Renal pelvis (tissue), 4 donors: ENCODE data around the gene BPGM. TPM values are rescaled to one million over a fixed set of nuclear protein-coding genes. Genes with fewer than 3 reads are reported as not detected.
A peak's percentile ranks its signal among the peaks of the same experiment; 100 is the strongest.

Experiments
- DNase-seq: peaks from one replicate; pipeline ENCODE4 v3.0.0-alpha.2; 2013
- polyA plus RNA-seq, 3 donors: library from polyadenylated mRNA; unstranded; fragments of 120-200 nt; gene quantifications; one replicate each; pipeline ENCODE4 v1.2.1, GENCODE V29; 2013; ENCODE audit not compliant: insufficient read length in 3 of 3

Gene BPGM
- polyA plus RNA-seq, 3 donors, result 38.6 to 43.0 (median 39.7) TPM

DNA sequence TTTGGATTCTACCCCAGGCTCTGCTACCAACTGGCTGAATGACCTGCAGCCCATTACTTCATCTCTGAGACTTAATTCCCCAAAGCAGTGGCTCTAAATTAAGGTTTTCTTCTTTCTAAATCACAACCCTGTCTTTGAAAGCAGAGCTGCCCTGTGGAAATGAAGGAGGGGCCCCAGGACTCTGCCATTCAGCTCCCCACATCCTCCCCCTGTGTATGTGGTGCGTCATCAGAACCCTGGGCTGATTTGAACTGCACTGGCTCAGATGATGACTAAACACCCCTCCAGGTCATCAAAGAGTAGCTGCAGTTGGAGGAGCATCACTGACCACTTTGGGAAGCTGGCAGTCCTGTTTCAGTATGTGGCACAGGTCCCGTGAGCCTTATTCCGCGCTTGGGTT, 46.6 kb downstream of the BPGM start:
- DNase-seq, result no peak

DNA sequence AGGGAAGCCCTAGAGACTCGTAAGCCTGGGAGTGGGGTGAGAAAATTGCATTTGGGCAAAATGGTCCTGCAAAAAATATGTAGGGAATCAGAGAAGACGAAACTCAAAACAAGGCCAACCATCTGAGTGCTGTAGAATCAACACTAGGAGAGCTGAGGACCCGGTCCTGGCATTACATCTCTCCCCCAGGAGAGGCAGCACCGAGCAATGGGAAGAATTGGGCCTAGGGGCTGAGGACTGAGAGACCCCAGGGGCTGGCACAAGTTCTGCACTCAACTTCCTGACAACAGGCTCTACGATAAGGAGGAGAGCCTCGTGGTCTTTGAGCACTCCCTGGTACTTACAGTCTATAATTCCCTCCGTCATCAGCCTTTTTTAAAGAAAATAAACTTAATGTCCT, 47.6 kb downstream of the BPGM start:
- no peak for DNase-seq

DNA sequence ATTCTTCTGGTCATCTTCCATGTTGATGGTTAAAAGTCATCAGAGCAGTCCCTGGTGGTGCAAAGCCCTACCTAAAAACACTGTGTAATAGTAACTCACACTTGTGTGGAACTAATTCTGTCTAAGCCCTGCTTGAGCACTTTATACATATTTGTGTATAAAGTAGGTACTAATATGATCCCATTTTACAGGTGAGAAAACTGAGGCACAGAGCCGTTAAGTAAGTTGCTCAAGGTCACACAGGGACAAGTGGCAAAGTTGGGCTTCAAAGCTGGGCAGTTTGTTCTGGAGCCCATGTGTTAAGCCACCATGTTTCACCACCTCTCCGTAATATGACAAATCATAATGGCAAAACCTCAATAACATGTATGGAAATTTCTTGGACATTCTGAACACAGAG, 48.1 kb downstream of the BPGM start:
- no peak for DNase-seq

DNA sequence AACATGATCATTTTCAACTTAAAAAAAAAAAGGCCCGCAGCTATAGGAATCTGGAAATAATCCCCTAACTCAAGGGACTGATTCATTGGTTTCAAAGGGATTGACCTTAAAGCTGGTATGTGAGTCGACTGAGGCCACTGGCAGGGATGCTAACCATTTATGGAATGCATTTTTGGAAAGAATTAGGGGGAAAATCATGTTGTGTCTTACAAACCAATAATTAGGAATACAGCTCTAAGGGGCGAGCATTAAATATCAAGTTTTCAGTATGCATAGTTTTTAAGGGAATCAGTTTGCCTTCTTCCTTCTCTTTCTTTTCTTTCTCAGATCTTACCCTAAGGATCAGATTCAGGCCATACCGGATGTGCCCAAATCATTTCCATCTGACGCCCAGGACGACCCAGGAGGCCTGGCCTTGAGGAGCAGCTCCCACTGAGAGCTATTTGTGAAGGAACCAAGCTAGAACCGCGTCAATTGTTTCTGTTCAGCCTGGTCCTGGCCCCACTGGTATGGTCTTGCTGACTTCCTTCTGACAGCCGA, 48.7 kb downstream of the BPGM start:
- no peak for DNase-seq

DNA sequence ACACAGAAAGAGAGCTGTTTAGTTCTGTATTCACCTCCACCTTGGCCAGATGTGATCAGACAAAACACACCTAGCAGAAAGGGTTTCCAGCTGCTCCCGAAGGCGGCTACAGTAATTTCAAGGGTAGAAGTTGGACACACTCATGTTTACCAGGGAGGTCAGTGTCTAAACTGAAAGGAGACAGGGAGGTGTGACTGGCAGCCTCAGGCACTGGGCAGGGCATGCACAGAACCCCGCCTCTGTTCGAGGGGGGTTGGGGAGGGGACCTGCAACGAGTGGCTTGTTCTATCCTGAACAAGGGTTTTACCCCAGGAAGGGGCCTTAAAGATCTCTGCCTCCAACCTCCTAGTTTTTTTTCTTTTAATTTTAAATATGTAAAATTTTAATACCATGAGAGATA, 49.6 kb downstream of the BPGM start:
- no peak for DNase-seq

DNA sequence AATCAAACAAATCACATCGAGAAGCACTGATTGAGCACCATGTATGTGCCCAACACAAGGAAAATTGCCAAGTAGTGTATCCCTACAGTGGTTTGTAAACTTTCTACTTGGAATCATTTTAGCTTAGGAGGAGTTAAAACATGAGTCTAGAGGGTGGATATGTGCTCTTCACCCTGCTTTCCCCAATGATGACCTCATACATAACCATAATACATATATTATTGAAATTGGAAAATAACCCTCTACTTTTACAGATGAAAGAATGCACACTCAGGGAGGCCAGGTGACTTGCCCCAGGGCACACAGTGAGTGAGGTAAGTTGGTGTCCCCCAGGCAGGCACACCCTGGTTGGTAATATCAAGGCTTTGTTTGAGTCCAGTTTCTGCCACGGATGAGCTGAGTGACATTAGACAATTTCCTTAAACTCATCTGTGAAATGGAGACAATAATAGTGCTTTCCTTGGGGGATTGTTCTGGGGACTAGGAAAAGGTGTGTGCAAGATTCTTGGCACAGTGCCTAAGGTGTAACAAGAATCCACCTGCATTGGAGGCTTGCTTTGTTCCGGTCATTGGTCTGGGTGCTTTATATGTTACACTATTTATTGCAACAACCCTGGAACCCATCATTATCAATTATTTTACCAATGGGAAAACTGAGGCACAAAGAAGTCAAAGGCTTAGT, 50.7 kb downstream of the BPGM start:
- DNase-seq, result no peak

DNA sequence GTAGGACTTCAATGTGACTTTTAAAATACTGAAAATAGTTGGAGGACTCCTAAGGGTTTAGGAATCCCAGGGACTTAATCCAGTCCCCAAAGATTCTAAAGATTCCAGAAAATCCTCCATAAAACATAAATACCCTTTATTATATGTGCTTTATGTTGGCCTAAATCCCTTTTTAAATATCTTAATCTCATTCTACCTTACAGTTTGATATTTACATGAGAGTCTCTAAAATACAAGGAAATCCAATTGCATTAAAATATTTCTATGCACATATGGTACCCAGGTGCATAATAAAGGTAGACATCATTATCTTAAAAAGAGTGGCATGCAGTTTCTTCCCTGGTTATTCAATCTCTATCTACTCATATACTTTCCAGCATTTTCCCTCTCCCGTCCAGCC, 51.8 kb downstream of the BPGM start:
- DNase-seq, result no peak

DNA sequence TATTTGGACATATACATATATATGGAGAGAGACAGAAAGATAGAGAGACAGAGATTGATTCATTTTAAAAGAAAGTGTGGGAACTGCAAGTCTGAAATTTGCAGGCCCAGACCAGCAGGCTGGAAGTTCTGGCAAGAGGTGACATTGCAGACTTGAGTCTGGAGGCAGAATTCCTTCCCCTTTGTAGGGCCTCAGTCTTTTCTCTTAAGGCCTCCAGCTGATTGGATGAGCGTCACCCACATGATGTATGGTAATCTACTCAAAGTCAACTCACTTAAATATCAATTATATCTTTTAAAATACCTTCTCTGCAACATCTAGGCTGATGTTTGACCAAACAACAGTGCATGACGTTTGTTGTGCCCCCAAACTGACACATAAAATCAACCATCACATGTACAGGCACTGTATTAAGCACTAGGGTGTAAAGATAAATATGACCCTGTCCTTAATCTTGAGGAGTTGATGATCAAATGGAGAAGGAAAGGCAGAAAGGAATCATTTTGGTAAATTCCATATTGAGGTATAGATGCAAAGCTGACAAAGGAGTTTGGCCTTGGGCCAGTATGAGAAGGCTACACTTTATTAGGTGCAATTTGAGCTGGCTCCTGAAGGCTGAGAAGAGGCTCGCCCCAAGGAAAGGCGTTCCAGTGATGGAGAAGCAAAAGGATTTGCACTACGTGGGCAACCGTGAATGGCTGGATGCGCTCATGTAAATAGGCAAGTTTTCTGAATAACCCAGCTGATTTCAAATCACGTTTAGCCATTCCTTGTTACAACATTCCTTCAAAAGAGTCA, 52.6 kb downstream of the BPGM start:
- DNase-seq, result no peak

DNA sequence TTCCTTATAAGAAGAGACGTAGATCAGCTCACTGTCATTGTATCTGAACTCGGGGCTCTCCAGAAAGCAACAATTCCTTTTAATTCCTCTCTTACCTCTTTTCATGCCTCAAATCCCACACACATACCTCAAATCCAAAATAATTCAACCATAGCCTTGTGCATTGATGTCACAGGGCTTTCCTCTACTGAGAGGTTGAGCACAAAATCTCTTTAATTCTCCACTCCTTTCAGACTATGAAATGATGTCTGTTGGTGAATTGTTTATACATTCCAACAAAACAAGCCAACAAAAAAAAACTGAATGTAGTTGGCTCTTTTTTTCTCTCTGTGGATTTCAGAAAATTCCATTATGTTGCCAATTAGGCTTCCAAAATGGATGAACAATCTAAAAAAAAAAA, 53.2 kb downstream of the BPGM start:
- no peak for DNase-seq

DNA sequence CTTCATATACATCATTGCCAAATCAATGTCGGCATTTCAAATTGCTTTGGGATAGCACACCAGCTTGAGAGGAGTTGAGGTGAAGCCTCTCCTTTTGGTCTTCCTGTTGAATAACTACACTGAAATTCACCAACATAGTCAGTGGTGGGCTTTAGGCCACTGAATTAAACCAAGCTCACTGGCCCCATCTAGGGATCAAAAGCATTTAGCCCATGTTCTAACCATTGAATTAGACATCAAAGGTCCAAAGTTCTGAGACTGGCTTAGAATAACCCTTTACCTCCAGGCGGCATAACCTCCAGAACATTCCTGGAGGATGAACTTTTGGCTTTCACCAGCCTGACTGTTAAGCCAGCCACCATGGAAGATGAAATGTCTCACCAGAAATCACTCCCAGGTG, 54.6 kb downstream of the BPGM start:
- no peak for DNase-seq

DNA sequence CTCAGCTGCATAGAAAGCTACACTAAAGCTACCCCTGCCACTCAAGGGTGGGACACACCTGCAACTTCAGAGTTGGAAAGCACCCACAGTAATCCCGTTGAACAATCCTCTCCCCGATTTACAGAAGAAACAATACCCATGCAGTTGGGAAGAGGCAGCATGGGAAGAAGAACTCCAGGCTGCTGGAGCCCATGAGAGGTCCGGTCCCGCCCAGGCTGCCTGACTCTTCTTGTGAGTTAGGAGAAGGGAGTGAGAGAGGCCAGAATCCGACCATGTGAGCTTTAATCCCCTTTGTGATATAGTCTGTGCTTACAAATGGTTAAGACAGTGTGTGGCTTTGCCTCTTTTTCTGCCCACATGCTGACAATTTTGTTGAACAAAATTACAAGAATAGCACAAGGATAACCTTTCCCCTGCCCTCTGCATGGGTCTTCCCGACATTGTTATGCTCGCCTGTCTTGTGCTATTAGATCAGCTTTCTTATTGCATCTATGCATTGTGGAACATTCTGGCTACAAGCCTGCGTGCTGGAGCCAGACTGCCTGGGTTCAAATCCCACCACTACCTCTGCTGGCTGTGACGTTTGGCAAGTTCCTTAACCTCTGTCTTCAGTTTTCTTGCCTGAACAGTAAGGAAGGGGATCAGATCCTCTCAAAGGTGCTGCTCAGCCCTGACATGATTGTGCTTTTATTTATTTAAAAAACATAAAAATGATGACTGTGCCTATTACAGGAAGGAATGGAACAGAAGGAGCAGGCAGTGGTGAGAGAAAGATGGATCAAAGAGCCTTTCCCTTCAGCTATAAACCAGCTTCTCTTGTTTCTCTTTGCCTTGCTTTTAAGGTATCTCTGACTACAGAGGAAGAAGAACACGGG, 56.0 kb downstream of the BPGM start:
- no peak for DNase-seq

DNA sequence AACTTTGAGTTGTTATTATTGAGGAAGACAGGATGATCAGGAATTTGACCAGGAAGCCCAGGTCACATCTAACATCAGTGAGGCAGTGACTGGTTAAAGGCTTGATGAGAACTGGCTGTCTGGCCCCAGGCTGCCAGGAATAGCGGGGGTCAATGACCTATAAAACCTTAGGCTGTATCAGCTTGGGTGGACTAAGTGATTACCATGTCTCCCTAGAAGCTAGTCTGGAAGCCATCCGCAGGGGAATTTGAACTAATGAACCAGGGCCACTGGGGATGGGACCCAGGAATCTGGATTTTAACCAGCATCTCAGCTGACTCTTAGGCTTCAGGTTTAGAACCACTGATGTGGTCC, 56.6 kb downstream of the BPGM start:
- no peak for DNase-seq

DNA sequence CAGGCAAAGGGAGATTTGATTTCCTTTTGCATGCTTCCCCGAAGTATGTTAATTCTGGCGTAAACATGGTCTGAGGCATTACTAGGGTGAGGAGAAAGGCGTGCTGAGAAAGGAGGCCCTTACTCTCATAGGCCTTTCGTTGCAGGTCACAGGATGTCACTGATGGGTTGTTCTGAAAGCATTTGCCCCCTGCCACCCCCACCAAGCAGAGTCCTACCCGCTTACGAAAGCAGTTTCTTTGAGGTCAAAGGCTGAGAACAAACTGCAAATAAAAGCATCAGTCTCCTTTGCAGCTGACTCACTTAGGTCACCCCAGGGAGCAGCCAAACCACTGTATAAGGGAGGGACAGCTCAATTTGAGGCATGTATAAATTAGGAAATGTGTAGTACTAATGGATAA, 57.1 kb downstream of the BPGM start:
- DNase-seq, result peak; percentile 38

DNA sequence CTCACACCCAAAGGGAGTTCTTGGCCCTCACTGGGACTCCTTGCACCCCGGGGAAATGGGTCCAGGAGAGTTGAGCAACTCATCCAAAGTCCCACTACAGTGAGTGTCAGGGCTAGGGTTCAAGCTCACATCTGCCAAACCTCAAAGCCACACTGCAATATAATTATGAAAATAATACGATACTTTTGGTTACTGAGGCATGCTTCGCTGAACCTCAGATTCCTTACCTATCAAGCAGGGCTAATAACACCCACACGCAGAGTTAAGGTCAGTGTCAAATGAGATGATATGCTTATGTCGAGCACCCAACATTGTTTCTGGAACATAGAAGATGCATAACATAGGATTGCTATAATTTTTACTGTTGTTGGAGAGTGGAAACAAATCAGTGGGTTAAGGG, 58.2 kb downstream of the BPGM start:
- DNase-seq, result no peak

DNA sequence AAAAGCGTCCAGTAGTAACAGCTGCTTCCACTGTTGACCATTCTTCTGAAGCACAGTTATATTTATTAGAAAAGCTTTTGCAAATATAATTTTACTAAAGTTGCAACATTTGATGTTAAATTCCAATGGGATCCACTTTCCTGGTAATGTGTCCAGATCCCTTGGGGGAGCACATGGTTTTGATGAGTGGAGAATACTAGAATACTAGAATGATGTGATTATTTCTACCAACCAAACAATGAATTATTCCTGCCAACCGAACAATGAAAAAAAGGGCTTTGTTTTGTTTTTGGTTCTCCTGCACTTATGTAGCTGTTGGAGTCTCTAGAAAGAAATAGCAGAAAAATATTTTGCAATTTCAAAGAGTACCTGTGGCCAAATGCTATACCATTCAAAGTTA, 59.1 kb downstream of the BPGM start:
- no peak for DNase-seq

DNA sequence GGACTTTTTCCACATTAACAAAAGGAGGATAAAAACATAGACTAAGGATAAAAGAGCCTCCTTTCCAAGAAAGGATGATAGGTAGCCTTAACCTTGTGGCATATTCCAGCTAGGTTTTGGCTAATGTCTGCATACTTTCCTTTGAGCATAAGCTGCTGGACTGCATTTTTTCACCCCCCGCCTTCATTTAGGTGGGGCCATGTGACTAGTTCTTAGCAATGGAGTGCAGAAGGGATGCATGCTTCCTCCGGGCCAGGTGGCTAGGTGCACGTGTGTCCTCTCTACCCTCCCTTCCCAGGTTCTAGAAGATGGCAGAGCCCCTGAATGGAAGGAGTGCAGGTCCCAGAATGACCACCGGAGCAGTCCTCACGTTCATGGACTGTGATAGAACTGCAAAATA, 59.8 kb downstream of the BPGM start:
- no peak for DNase-seq

DNA sequence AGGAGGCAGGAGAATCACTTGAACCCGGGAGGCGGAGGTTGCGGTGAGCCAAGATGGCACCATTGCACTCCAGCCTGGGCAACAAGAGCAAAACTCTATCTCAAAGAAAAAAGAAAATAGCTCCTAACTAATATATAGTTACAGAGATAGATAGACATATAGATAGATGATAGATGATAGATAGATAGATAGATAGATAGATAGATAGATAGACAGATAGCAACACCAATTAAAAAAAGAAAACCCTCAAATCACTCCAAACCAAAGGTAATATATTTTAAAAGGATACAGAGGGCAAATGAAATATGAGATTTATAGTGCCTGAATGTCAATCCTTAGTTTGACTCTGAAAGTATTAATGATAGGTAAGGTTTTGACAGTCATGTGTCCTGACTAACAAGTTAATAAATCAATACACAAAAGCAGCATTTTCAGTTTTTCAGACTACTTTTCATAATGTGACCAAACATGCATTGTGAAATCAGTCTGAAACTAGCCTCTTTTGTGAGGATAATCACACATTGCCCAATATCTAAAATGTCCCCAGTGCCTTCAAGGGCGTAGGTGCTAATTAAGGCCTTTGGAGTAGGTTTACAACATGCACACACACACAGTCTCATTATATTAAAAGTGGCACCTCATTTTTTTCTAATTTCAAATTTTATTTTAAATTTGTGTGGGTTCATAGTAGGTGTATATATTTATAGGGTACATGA, 61.2 kb downstream of the BPGM start:
- DNase-seq, result no peak

DNA sequence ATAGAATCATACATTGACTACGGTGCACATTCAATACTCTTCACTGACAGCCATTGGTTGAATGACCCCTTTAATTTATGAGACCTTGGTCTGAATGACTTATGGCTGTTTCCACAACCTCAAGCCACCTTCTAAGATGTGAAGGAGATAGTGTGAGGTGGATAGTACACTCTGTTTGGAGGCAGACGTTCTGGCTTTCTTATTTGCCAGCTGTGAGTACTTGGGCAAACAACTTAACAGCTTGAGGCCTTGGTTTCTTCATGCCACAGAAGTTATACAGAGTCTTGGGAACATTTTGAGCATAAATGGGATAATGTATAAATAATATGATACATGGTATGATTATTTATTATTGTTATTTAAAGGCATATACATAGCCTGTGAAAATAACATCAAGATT, 62.0 kb downstream of the BPGM start:
- no peak for DNase-seq

DNA sequence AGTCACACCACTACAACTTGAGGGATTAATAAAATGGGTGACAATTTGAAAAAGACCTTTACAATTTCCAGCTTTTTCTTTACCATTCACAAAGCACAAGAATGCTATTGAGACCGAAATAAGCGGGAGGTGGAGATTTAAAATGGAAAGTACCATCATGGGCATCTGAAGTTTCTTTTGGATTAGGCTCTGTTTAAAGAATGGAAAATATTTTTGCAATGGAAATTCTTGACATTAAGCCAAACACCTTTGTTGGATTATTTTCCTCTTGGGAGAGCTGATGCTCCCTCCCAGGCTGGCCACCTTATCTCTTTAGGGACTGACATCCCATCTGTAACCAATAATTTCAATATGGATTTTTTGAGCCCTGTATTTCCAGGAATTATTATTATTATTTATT, 62.5 kb downstream of the BPGM start:
- no peak for DNase-seq

DNA sequence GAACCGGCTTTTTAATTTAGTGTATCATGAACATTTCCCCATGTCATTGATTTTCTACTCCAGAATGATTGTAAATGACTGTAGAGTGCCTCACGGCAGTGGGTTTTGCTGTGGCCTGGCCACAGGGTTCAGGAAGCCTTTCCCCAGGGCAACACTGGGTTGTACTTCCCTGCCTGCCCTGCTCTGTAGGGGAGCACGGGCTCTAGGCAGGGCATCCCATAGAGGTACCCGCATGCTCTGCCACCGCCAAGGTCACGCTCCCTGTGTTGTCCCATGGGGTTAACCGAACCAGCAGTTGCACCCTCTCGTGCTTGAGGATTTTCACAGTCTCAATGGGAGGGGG, 63.8 kb downstream of the BPGM start:
- DNase-seq, result no peak

DNA sequence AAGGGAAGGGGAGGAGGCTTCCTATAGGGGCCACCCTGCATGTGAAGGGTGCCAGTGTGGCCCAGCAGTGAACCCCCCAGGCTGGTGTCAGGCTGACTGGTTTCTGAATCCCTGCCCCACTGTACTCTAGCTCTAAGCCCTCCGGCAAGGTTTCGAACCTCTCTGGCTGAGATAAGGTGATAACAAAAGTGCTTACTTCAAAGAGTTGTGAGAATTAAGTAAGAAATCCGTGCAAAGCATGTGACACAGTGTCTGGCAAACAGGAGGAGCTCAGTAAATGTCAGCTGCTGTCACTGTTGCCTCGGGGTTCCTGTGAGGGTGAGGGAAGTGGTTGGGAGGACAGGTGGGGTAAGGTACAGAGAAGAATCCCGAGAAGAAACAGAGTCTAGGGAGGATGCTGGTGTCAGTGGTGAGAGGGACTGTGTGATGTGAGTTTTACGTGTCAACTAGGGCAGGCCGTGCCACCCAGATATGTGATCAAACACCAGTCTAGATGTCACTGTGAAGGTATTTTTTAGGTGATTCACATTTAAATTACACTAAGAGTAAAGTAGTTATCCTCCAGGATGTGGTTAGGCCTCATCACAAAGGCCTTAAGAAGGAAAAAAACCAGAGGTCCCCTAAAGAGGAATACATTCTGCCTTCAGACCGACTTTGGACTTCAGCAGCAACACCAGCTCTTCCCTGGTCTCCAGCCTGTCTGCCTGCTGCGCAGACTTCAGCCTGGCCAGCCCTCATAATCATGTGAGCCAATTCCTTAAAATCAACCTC, 64.4 kb downstream of the BPGM start:
- no peak for DNase-seq
